Subcutaneous adipose tissue (tissue), 4 donors: Measurements from ENCODE around the gene CEACAM18. TPM values are rescaled to one million over a fixed set of nuclear protein-coding genes. Genes with fewer than 3 reads are reported as not detected.

Experiments used
- CTCF ChIP-seq: fragments of 450-650 bp; IDR thresholded peaks from one replicate; pipeline ENCODE4 v1.5.1; 2016; ENCODE audit warnings: low read depth, mild to moderate bottlenecking, control low read depth, antibody characterized with exemption, moderate library complexity
- total RNA-seq, 4 donors: library from RNA; depleted of rRNA; stranded (reverse); fragments of >200 nt; gene quantifications; one replicate each; pipeline ENCODE4 v1.1.0, GENCODE V29; 2016

Gene CEACAM18
- total RNA-seq, 4 donors from 2014 or later, result not detected

- TF ChIP-seq CTCF, result no peak
Measured at GRCh38 chr19:51524666-51525264, 46.4 kb downstream of the CEACAM18 start.

- no peak for TF ChIP-seq CTCF
Measured at GRCh38 chr19:51525651-51526050, 47.3 kb downstream of the CEACAM18 start.

- TF ChIP-seq CTCF, result no peak
Measured at GRCh38 chr19:51529301-51529700, 51.0 kb downstream of the CEACAM18 start.

DNA sequence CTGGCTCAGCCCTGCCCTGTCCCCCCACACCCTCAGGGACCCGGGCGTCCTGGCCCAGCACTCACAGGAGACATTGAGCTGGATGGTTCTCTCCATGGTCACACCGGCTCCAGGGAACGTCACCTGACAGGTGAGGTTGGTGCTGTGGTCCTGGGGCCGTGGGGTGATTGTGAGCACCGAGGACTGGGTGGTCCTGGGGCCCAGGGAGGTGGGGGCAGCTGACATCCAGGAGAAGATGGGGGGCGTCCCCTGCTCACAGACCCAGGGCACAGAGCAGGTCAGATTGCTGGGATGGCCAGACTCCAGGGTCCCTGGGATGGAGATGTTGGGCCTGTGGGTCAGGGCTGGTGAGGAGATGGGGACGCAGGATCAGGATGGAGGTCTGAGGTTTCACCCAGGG, 52.3 kb downstream of the CEACAM18 start:
- no peak for TF ChIP-seq CTCF

- no peak for TF ChIP-seq CTCF
Measured at GRCh38 chr19:51531349-51532315, 53.3 kb downstream of the CEACAM18 start, which contains the start of gene SIGLEC6. Gene SIGLEC6, minus strand, starts transcription at chr19:51531670. Its CDS starts 22 bp downstream, at chr19:51531648.

GRCh38 chr19:51535535-51535934, 57.2 kb downstream of the CEACAM18 start:
- TF ChIP-seq CTCF, result no peak

GRCh38 chr19:51539821-51540366, 61.6 kb downstream of the CEACAM18 start:
- no peak for TF ChIP-seq CTCF
